Suprapubic skin (tissue), 4 donors: ENCODE data around the gene HS3ST3B1. TPM values are rescaled to one million over a fixed set of nuclear protein-coding genes. Genes with fewer than 3 reads are reported as not detected.

ENCODE experiments used
- DNase-seq, 2 donors: peaks; one replicate each; pipeline ENCODE4 v3.0.0-alpha.2; 2019; ENCODE audit warnings: low spot score in 2 of 2
- H3K27ac ChIP-seq: fragments of 200-600 bp; sonication (generic); one replicate; pipeline ENCODE4 v1.5.1; 2019
- H3K27me3 ChIP-seq: fragments of 200-600 bp; sonication (generic); one replicate; pipeline ENCODE4 v1.5.1; 2019
- H3K36me3 ChIP-seq: fragments of 200-600 bp; sonication (generic); one replicate; pipeline ENCODE4 v1.5.1; 2019
- H3K4me1 ChIP-seq: fragments of 200-600 bp; sonication (generic); one replicate; pipeline ENCODE4 v1.5.1; 2019
- H3K4me3 ChIP-seq: fragments of 200-600 bp; sonication (generic); one replicate; pipeline ENCODE4 v1.5.1; 2019; ENCODE audit warnings: mild to moderate bottlenecking
- H3K9me3 ChIP-seq: fragments of 200-600 bp; sonication (generic); one replicate; pipeline ENCODE4 v1.5.1; 2019
- CTCF ChIP-seq, 2 donors: fragments of 200-600 bp in 1 of 2; fragments of 450-650 bp in 1 of 2; sonication (generic) in 1 of 2; IDR thresholded peaks; one replicate each; pipeline ENCODE4 v1.5.1; 2016 to 2019; ENCODE audit warnings: antibody characterized with exemption in 2 of 2, mild to moderate bottlenecking in 1 of 2, moderate library complexity in 1 of 2
- EP300 ChIP-seq: sonication (generic); formaldehyde crosslinking; IDR thresholded peaks from one replicate; pipeline ENCODE4 v1.6.1; 2017; ENCODE audit warnings: antibody characterized with exemption
- POLR2A ChIP-seq, 2 donors: fragments of 450-650 bp; IDR thresholded peaks; one replicate each; pipeline ENCODE4 v1.6.1; 2017; ENCODE audit warnings: antibody characterized with exemption in 2 of 2, mild to moderate bottlenecking in 2 of 2, moderate library complexity in 2 of 2
- POLR2AphosphoS5 ChIP-seq, 3 donors: sonication (generic); formaldehyde crosslinking; IDR thresholded peaks; one replicate each; pipeline ENCODE4 v1.6.1; 2017; ENCODE audit warnings: antibody characterized with exemption in 3 of 3
- WGBS: methylation state at CpG from one replicate; pipeline ENCODE4 v1.1.5; 2018; 5-methylcytosine and 5-hydroxymethylcytosine counted together
- total RNA-seq, 4 donors: library from RNA; depleted of rRNA; stranded (reverse); fragments of >200 nt; gene quantifications; one replicate each; pipeline ENCODE4 v1.1.0, GENCODE V29; 2016

HS3ST3B1 gene
- total RNA-seq, 4 donors from 2014 or later, result 7.3 to 21.2 (median 14.7) TPM

DNA sequence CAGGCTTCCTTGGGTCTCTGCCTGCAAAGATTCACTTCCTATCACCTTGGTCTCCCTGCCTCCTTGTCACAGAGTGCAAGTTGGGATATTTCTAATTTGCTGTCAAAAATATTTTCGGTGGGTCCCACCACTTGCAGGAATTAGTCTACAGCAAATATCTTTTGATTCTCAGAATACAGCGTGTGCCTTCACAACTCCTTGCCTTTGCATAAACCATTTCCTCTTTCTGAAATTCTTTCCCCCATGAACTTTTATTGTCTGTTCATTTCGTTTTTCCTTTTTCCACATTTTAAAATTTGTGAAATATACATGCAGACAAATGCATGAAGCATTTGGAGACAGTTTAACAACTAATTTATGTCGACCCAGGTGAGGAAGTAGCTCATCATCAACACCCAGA, 60.0 kb downstream of the HS3ST3B1 start:
- no peak for TF ChIP-seq EP300
- no peak for TF ChIP-seq POLR2AphosphoS5 (IDR thresholded peaks at IDR 0.05)
- no peak for TF ChIP-seq POLR2A (IDR thresholded peaks at IDR 0.05)
- no peak for TF ChIP-seq CTCF (IDR thresholded peaks at IDR 0.05)
- DNase-seq, result no peak
- WGBS, result 74% methylated on average over 4 of the region's 4 CpGs

DNA sequence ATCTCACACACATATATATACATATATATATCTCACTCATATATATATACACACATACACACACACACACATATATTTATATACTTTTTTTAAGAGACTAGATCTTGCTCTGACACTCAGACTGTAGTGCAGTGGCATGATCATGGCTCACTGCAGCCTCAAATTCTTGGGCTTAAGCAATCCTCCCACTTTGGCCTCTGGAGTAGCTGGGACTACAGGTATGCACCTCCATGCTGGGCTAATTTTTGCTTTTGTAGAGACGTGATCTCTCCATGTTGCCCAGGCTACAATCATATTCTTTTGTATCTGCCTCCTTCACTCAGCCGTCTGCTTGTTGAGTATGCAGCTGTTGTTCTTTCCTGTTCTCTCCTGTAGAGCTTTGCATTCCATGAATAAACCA, 60.6 kb downstream of the HS3ST3B1 start:
- H3K27me3 ChIP-seq, result no peaks in the 10 kb centered on the region
- TF ChIP-seq POLR2AphosphoS5 (IDR thresholded peaks at IDR 0.05) (no peak), EP300 (no peak), CTCF (IDR thresholded peaks at IDR 0.05) (no peak), POLR2A (IDR thresholded peaks at IDR 0.05) (no peak)
- 85% methylated on average over 2 of the region's 2 CpGs for WGBS
- no peak for DNase-seq
- H3K4me1 ChIP-seq, result no peaks in the 10 kb centered on the region
- H3K4me3 ChIP-seq, result no peak overlapping the region
- H3K27ac ChIP-seq, result no peak overlapping the region
- no peaks in the 10 kb centered on the region for H3K9me3 ChIP-seq
- H3K36me3 ChIP-seq, result no peaks in the 10 kb centered on the region

More for the DNA sequence above, 60.0 kb downstream of the HS3ST3B1 start:
- Histone ChIP-seq H3K27ac (no peak overlapping the region), H3K9me3 (no peaks in the 10 kb centered on the region), H3K36me3 (no peaks in the 10 kb centered on the region), H3K4me3 (no peak overlapping the region), H3K4me1 (no peaks in the 10 kb centered on the region), H3K27me3 (no peaks in the 10 kb centered on the region)

DNA sequence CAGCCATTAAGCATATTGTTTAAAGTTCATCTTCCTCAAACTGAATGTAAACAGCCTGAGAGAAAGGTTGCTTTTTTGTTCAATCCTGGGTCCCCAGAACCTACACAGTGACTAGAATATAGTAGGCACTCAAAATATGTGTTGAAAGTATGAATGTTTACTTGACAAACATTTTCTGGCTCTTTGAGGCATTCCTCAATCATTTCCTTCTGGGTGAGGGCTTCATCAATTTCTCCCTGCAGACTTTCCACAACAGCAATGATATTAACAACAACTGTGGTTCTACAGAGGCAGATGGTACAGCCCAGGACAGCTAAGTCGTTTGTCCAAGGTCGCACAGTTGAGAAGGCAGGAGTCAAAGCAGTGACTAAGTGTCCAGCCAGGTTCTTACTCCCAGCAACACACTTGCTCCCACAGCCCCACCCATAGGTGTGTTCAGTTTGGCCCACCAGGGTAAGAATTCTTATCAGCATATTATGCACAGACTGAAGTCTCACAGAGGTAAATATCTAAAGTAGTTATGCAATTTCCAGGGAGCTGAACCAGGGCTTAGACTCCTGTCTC, 61.1 kb downstream of the HS3ST3B1 start:
- DNase-seq, result no peak
- TF ChIP-seq POLR2AphosphoS5 (IDR thresholded peaks at IDR 0.05) (no peak), EP300 (no peak), POLR2A (IDR thresholded peaks at IDR 0.05) (no peak), CTCF (IDR thresholded peaks at IDR 0.05) (no peak)
- H3K36me3 ChIP-seq, result no peaks in the 10 kb centered on the region
- H3K9me3 ChIP-seq, result no peaks in the 10 kb centered on the region
- no peak overlapping the region for H3K27ac ChIP-seq
- no peaks in the 10 kb centered on the region for H3K4me1 ChIP-seq
- WGBS, result 77% methylated on average over 2 of the region's 2 CpGs
- H3K27me3 ChIP-seq, result no peaks in the 10 kb centered on the region
- H3K4me3 ChIP-seq, result no peak overlapping the region

GRCh38 chr17:14366199-14366598, 65.3 kb downstream of the HS3ST3B1 start:
- Histone ChIP-seq H3K27me3 (no peaks in the 10 kb centered on the region), H3K9me3 (no peaks in the 10 kb centered on the region), H3K27ac (no peak overlapping the region), H3K4me1 (no peaks in the 10 kb centered on the region), H3K4me3 (no peak overlapping the region), H3K36me3 (no peaks in the 10 kb centered on the region)
- 68% methylated on average over 3 of the region's 3 CpGs for WGBS
- TF ChIP-seq POLR2AphosphoS5 (IDR thresholded peaks at IDR 0.05) (no peak), POLR2A (IDR thresholded peaks at IDR 0.05) (no peak), EP300 (no peak), CTCF (IDR thresholded peaks at IDR 0.05) (no peak)
- no peak for DNase-seq

DNA sequence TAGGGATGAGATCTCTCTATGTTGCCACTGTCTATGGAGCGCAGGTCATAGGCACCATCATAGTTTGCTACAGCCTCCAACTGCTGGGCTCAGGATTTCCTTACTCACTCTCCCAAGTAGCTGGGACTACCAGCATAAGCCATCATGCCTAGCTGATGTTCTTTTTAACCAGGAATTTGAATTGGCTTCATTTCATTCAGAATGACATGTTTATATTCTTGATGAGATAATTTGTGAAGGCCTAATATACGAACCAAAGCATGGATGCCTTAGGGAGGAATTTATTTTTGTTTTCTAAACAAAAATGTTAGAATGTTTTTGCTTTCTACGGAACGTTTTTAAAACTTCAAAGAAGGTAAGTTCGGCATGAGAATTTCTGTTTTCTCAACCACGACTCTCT, 71.6 kb downstream of the HS3ST3B1 start:
- no peaks in the 10 kb centered on the region for H3K36me3 ChIP-seq
- no peak overlapping the region for H3K27ac ChIP-seq
- no peak overlapping the region for H3K4me3 ChIP-seq
- DNase-seq, result no peak
- 70% methylated on average over 6 of the region's 6 CpGs for WGBS
- no peak for TF ChIP-seq POLR2A (IDR thresholded peaks at IDR 0.05)
- TF ChIP-seq EP300, result no peak
- TF ChIP-seq POLR2AphosphoS5 (IDR thresholded peaks at IDR 0.05), result no peak
- no peak for TF ChIP-seq CTCF (IDR thresholded peaks at IDR 0.05)
- H3K9me3 ChIP-seq, result no peaks in the 10 kb centered on the region
- H3K27me3 ChIP-seq, result no peaks in the 10 kb centered on the region
- H3K4me1 ChIP-seq, result no peaks in the 10 kb centered on the region
